Measurements from ENCODE around the gene MAPK1.

MAPK1 gene

DNA sequence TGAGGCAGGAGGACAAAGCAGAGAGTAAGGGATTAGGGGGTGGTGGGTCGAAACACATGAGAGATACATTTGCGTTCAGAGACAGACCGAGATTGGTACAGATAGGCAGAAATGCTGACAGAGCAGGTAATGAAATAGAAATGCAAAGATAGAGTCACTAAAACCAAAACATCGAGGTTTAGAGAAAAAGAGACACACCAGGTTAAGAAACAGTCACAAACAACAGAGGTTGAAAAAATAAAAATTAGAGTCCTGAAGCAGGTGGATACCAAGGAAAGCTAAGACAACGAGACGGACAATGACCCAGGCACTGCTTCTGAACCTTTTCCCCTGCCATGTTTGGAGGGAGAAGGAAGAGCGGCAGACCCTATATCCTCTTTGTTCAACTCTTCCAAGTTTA lies 1.2 kb upstream of the MAPK1 start:
- TF ChIP-seq, protein P1, sequence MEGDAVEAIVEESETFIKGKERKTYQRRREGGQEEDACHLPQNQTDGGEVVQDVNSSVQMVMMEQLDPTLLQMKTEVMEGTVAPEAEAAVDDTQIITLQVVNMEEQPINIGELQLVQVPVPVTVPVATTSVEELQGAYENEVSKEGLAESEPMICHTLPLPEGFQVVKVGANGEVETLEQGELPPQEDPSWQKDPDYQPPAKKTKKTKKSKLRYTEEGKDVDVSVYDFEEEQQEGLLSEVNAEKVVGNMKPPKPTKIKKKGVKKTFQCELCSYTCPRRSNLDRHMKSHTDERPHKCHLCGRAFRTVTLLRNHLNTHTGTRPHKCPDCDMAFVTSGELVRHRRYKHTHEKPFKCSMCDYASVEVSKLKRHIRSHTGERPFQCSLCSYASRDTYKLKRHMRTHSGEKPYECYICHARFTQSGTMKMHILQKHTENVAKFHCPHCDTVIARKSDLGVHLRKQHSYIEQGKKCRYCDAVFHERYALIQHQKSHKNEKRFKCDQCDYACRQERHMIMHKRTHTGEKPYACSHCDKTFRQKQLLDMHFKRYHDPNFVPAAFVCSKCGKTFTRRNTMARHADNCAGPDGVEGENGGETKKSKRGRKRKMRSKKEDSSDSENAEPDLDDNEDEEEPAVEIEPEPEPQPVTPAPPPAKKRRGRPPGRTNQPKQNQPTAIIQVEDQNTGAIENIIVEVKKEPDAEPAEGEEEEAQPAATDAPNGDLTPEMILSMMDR (IDR thresholded peaks at IDR 0.05; ENCODE audit: low read depth, low read length): no peak
- no peak for DNase-seq (ENCODE audit: low read depth in 2 of 2)
- no peak overlapping the region for H3K4me3 ChIP-seq (replicated peaks in 1 of 2; ENCODE audit: low read depth in 2 of 2, low read length in 2 of 2)

DNA sequence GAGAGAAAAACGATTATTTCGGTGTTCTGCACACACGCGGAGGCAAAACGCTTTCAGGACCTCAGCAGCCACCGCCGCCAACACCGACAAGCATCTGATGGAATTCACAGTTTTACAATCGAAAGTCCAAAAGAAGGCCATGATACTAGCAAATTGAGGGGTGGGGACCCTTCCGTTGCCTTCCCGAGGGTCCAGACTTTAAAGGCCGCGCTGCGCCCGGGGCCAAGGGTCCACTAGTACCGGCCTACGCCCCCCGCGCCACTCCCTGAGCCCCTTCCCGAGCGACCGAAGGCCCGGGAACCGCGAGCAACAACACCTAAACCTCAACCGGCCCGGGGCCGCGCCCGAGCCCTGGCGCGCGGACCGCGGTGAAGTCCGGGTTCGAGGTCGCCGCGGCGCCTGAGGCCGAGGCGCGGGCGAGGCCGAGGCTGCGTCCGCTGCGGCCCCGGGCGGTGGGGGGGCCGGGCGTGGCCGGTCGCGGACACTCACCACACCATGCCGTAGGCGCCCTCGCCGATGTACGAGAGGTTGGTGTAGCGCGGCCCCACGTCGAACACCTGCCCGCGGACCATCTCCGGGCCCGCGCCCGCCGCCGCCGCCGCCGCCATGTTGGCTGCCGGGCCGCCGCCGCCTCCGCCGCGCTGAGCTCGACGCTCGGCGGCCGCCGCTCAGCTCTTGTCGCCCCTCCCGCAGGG lies 465 bp downstream of the MAPK1 start:
- peak in 1 of 2 donors; percentile 30 for DNase-seq (ENCODE audit: low read depth in 2 of 2)
- H3K4me3 ChIP-seq (replicated peaks in 1 of 2; ENCODE audit: low read depth in 2 of 2, low read length in 2 of 2): peak overlapping the region; percentile 82 to 90
- TF ChIP-seq, protein P1 (IDR thresholded peaks at IDR 0.05; ENCODE audit: low read depth, low read length): no peak

DNA sequence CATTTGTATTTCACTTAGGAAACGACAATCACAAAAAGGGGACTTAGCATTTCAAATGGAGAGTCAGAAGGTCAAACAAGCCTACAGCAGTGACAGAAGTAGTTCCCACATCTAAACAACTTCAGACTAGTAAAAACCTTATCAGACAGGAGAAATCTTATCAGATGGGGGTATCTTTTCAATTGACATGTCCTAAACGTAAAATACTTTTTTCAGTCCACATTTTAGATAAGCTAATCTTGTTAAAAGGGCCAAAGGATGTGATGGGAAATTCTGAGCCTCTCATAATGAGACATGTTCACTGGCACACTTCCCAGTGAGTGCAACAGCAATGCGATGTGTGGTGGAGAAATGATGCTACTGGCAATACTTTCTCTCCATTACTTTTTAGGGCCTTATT lies 2.4 kb downstream of the MAPK1 start:
- no peak overlapping the region for H3K4me3 ChIP-seq (replicated peaks in 1 of 2; ENCODE audit: low read depth in 2 of 2, low read length in 2 of 2)
- peak; percentile 83 to 85 for DNase-seq (ENCODE audit: low read depth in 2 of 2)
- TF ChIP-seq, protein P1 (IDR thresholded peaks at IDR 0.05; ENCODE audit: low read depth, low read length): no peak

DNA sequence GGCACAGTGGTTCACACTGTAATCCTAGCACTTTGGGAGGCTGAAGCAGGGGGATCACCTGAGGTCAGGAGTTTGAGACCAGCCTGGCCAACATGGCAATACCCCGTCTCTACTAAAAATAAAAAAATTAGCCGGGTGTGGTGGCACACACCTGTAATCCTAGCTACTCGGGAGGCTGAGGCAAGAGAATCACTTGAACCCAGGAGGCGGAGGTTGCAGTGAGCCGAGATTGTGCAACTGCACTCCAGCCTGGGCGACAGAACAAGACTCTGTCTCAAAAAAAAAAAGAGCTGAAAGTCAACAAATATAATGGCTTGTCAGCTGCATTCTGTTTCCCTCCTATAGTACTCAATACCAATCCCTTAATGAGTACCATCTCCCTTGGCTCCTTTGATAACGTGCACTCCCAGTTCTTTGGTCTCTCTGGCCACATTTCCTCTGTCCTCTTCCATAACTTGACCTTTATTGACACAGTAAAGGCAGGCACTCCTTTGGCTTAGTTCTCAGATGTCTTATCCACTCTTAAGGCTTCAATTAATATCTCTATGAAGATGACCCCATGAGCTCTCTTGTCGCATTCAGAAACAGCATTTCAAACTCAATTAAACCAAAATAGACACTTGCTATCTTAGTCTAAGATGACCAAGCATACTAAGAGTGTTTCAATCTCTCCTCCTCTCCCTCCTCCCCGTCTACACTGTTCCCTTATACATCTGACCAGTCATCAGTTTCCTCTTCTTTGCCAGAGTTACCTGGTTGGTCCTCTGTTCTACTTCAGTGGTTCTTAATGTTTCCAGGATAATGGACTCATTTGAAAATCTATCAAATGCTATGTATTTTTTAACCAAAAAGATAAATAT lies 4.8 kb downstream of the MAPK1 start:
- DNase-seq (ENCODE audit: low read depth in 2 of 2): no peak
- no peak overlapping the region for H3K4me3 ChIP-seq (replicated peaks in 1 of 2; ENCODE audit: low read depth in 2 of 2, low read length in 2 of 2)
- TF ChIP-seq, protein P1 (IDR thresholded peaks at IDR 0.05; ENCODE audit: low read depth, low read length): no peak

DNA sequence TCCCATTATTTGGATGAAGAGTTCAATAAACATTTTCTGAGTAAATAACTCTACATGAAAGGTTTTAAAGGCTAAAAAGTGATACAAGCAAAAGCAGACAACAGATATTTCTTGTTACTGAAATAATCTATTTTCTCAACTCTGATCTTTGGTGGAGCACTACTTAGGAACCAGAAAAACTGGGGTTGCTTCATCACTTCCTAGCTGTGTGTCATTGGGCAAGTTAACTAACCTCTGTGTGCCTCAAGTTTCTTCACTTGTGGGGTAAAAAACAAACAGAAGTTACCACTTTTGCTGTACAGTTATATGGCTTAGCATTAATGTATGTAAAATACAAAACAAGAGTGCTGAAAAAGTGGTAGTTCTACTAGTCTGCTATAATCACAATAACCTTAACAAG lies 5.6 kb downstream of the MAPK1 start:
- no peak overlapping the region for H3K4me3 ChIP-seq (replicated peaks in 1 of 2; ENCODE audit: low read depth in 2 of 2, low read length in 2 of 2)
- TF ChIP-seq, protein P1 (IDR thresholded peaks at IDR 0.05; ENCODE audit: low read depth, low read length): no peak
- DNase-seq (ENCODE audit: low read depth in 2 of 2): peak in 1 of 2 donors; percentile 44

DNA sequence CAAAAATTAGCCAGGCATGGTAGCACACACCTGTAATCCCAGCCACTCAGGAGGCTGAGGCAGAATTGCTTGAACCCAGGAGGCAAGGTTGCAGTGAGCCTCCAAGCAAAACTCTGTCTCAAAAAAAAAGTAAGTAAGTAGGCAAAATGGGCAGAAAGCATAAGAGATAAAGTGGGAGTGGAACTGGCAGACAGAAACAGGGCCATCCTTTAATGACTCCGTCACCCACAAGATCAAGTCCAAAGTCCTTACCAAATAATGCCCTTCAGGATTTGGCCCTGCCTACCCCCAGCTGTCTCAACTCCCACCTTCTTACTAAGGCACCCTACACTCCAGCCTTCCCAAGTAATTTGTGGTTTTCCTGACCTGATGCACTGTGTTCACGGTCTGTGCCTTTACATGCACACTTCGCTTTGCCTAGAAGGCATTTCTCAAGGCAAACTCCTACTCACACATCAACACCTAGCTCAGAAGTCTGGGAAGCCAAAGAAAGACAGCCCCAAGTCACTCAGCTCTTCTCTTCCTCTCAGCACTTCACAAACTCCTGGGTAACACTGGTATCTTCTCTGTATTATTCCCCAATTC lies 6.1 kb downstream of the MAPK1 start:
- TF ChIP-seq, protein P1 (IDR thresholded peaks at IDR 0.05; ENCODE audit: low read depth, low read length): no peak
- DNase-seq (ENCODE audit: low read depth in 2 of 2): no peak
- H3K4me3 ChIP-seq (replicated peaks in 1 of 2; ENCODE audit: low read depth in 2 of 2, low read length in 2 of 2): no peak overlapping the region

All from cardiac fibroblast (primary cell).